GM21737 (cell line): ENCODE measurements around the gene HSPA6.
"Not testable (repeated sequence)": the region's sequence is repeated elsewhere in the genome, so short reads cannot be mapped to it uniquely, and the experiment has no call there.

ENCODE experiments used
- ATAC-seq: cut with Tn5 transposase; IDR thresholded peaks from one replicate; pipeline ENCODE4 v1.9.1; 2021; ENCODE audit warnings: mild to moderate bottlenecking, moderate library complexity; ENCODE audit not compliant: unreplicated experiment

Gene HSPA6

DNA sequence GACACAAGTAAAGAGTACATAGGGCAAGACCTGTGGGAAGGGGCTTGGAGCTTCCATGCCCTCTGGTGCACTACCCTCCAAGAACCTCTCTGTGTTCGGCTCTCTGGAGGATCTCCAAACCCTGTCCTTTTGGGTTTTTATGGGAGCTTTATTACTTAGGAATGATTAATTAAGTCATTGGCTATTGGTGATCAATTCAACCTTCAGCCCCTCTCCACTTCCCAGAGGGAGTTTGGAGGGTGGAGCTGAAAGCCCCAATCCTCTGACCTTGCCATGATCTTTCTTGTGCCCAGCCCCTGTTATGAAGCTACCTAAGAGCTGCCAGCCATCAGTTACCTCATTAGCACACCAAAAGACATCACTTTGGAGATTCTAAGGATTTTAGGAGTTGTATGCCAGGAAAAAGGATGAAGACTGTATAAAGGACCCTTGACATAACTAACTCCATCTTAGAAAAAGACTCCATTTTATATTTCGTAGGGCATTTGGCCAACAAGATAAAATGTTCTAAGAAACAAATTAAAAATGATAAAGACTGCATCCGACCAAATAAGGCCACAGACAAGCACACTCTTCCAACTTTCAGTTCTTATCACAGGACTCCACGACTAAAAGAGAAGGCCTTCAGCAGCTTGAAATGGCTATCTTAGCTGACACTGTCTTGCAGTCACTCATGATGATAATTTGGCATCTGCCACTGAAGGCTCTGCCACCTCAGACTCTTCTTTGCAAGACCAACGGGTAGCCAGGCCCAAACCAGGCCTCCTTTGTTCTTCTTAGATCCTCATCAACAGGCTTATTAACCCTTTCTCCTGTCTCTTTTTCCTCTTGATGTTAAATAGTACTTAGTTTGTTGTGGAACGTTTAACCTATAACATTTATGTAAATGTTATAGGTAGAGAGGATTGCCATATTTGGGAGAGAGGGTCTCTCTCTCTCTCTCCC is 33.4 kb downstream of the HSPA6 start:
- ATAC-seq = not testable (repeated sequence)

DNA sequence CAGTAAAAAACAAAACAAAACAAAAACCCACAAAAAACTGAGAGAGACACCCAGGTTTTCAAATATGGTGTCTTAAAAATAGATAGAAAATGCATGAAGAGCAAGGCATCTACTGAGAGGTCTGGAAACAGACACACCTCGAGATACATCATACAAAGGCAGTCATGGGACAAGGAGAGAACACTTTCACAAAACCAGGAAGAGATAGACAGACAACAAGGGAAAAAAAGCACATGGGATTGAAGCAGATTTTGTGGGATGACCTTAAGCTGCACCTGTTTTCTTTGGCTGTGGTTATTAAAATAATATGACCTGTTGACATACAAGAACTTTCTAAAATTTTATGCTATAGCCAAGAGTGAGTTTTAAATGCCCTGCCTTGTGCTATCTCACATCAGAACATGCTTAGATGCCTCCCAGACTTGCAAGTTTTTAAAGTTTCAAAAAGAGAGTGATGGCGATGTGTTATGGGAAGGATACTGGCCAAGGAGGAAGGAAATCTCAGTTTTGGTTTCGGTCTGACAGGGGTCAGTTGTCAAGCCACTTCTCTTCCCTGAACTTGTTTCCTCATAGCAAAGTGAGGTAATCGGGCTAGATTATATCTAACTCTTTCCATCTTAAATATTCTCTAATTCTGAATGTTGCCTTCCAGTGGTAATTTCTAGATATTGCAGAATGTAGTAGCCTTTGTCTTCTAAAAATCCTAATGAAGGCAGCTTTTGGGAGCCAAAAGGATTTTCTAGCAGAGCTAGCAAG is 36.8 kb downstream of the HSPA6 start:
- not testable (repeated sequence) for ATAC-seq

DNA sequence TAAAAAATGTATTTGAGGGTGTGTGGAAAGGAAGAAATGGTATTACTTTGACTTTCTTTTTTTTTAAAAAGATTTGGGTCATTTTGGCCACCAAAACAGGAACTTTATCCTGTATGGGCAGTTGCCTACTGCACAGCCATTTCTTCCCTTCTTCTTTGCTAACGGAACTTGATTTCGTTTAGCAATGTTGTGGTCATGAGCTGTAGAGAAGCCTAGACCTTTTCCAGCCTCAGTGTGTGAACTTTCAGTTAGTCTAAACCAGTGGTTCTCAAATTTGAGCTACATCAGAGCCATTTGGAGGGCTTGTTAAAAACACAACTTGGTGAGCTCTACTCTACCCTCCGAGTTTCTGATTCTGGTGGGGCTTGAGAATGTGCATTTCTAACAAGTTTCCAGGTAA is 38.1 kb downstream of the HSPA6 start:
- ATAC-seq = not testable (repeated sequence)

DNA sequence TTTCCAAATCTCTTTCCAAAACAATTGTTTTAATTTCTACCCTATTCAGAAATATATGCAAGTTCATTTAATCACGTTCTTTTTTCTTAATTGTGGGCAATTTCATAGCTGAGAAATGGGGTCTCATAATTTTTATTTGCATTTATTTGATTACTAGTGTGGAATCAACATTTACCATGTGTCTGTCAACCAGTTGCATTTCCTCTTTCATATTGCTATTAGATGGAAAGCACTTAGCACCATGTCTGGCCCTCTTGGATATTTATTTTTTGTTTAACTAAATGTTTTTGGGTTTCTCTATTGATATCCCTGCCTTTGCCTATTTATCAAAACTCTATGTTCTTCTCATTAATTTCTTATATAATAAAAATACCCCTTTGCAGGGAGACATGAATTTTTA is 39.2 kb downstream of the HSPA6 start:
- ATAC-seq = not testable (repeated sequence)

DNA sequence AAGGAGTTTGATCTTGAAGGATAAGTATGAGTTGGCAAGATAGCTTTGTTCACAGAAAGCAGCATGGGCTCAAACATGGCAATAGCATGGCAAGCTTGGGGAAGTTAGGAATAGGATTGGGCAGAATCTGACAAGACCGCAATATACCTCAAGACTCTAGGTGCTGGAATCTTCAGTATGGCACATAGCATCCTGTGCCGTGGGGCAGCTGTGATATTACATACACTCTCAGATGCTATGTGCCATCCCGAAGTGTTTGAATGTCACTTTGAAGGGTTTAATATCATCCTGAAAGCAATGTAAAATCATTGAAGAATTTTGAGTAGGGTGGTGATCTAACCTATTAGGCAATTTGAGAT is 42.2 kb downstream of the HSPA6 start:
- ATAC-seq = not testable (repeated sequence)

DNA sequence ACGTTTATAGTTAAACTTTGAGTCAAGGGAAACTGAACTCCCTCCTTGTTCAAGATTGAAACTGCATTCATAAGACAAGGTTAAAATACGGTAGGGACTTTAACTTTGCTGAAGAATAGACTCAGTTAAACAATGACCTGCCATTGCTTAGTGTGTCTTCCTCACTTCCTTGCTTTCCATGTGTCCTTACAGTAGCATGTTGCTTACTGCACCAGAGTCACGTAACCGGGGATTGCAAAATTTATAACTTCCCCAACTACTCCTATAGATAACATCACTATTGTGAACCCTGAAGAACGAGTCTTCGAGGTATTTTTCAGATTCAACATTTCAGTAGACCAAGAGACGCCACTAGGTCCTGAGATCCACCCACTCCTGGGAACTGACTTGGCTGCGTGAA is 47.4 kb downstream of the HSPA6 start:
- not testable (repeated sequence) for ATAC-seq
